Measurements from ENCODE around the gene CNTLN.

CNTLN gene

DNA sequence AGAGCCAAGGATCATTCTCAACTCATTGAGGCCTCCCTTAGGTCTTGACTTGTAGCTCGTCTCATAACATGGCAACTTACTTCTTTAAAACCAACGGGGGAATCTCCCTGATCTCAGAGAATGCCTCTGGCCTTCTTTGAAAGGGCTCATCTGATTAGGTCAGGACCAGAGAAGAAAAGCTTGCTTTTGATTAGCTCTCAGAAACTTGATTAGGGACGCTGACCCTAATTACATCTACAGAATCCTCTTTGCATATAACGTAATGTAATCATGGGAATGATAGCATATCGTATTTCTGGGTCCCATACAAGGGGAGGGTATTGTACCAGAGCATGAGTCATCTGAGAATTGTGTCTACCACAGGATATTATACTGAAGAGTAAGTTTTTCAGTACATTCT, 318.9 kb downstream of the CNTLN start:
- DNase-seq, result no peak
- no peak for TF ChIP-seq GATA1 (IDR thresholded peaks at IDR 0.05; ENCODE audit: low read depth, low read length)
- no peak for TF ChIP-seq POLR2A (IDR thresholded peaks at IDR 0.05; ENCODE audit: low read length)

DNA sequence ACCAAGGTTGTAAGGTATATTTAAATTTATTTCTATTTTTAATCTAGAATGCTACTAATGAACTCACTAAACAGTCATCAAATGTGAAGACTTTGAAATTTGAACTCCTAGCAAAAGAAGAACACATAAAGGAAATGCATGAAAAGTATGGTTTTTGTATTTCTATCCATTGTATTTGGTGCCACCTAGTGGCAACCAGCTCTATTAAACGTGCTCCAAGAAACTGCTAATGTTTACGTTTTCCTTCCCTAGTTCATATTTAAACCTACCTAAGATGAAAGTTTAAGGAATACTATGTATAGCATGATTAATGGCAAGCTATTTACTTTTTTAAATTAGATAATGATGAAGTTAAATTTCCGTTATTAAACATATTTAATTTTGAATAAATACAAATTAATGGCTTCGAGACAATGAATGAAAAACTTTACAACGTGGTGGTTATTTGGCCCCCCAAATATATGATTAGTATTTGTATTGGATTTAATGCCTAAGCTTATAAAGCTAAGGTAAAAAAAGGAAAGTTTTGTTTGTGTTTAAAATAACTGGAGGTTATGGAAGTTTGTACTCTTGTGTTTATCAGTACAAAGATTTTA, 328.1 kb downstream of the CNTLN start:
- TF ChIP-seq POLR2A (IDR thresholded peaks at IDR 0.05; ENCODE audit: low read length), result no peak
- no peak for TF ChIP-seq GATA1 (IDR thresholded peaks at IDR 0.05; ENCODE audit: low read depth, low read length)
- peak; percentile 53 to 79 for DNase-seq

DNA sequence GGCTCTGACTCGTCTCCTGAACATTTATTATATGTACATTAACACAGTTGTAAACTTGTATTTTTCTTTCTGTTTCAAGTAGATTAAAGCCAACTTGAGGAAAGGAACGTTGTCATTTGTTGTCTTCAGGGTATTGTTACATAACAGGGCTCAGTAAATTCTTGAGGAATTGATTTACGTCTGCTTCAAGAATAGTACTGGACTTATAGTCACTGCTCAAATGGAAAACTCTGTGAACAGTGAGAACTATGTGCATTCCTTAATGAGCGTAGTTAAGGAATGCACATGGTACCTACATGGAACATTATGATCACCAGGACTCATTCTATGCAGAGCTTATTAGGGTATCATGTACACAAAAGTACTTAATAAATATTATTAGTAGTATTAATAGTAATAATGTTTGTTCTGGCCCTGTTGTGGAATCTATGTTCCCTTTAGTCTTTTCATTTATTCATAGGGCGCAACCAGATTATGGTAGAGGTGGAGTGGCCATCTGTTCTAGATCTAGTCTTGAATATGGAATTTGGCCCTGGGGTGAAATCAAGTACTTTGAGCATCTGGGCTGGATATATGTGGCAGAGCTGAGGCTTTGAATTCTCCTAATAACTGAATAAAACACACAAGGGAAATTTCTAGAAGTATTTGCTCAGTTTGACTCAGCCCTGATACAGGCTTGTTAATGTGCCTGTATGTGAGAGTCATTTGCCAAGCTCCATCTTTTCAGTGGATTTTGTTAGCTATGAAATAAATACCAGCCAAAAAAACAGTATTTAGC, 335.4 kb downstream of the CNTLN start:
- DNase-seq, result no peak
- TF ChIP-seq POLR2A (IDR thresholded peaks at IDR 0.05; ENCODE audit: low read length), result no peak

DNA sequence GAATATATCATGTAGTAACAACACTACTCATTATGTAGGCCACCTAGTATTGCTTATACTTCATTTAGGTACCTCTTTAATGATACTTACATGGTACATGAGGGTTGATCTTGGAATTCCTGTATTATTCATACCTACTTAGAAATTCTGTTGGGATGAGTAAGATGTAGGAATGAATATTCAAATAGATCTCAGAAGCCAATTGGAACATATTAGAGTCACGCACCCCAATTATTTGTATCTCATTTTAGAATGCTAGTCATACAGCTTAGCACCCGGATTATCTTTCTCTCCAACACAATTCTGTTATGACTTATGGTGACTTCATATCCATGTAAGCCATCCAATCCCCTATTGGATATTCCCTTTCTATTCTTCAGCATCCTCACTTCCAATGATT, 337.3 kb downstream of the CNTLN start:
- no peak for DNase-seq
- TF ChIP-seq POLR2A (IDR thresholded peaks at IDR 0.05; ENCODE audit: low read length) (no peak), GATA1 (IDR thresholded peaks at IDR 0.05; ENCODE audit: low read depth, low read length) (no peak)

DNA sequence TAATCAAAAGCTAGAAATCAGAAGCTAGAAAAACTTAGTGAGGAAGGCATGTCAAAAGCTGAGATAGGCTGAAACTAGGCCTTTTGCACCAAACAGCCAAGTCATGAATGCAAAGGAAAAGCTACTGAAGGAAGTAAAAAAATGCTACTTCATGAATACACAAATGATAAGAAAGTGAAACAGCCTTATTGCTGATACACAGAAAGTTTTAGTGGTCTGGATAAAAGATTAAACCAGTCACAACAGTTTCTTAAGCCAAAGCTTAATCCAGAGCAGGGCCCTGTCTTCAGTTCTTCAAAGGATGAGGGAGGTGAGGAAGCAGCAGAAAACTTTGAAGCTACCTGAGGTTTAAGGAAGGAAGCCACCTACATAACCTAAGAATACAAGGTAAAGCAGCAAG, 341.6 kb downstream of the CNTLN start:
- no peak for DNase-seq
- TF ChIP-seq GATA1 (IDR thresholded peaks at IDR 0.05; ENCODE audit: low read depth, low read length), result no peak
- TF ChIP-seq POLR2A (IDR thresholded peaks at IDR 0.05; ENCODE audit: low read length), result no peak

DNA sequence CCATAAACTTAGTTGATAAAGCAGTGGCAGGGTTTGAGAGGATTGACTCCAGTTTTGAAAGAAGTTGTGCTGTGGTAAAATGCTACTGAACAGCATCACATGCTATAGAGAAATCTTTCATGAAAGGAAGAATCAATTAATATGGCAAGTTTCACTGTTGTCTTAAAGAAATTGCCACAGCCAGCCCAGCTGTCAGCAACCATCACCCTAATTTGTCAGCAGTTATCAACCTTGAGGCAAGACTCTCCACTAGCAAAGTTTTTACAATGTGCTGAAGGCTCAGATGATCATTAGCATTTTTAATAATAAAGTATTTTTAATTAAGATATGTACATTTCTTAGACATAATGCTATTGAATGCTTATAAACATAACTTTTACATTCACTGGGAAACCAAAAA, 343.0 kb downstream of the CNTLN start:
- TF ChIP-seq GATA1 (IDR thresholded peaks at IDR 0.05; ENCODE audit: low read depth, low read length), result no peak
- TF ChIP-seq POLR2A (IDR thresholded peaks at IDR 0.05; ENCODE audit: low read length), result no peak
- DNase-seq, result no peak

DNA sequence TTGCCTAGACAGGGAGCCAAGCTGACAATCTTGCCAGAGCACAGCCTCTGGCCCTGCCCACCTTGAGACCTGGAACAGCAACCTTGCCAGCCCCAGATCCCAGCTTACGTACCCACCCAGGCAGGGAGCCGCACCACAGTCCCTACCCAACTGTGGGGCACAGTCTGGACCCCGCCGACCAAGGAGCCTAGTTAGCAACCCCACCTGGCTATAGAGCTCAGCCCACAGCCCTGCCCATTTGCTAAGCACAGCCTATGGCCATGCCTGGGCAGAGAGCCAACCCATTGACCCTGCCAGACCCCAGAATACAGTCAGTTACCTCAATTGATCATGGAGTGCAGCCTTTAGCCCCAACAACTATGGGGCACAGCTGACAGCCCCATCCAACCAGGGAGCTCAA, 346.1 kb downstream of the CNTLN start:
- no peak for TF ChIP-seq POLR2A (IDR thresholded peaks at IDR 0.05; ENCODE audit: low read length)
- TF ChIP-seq GATA1 (IDR thresholded peaks at IDR 0.05; ENCODE audit: low read depth, low read length), result no peak
- no peak for DNase-seq

DNA sequence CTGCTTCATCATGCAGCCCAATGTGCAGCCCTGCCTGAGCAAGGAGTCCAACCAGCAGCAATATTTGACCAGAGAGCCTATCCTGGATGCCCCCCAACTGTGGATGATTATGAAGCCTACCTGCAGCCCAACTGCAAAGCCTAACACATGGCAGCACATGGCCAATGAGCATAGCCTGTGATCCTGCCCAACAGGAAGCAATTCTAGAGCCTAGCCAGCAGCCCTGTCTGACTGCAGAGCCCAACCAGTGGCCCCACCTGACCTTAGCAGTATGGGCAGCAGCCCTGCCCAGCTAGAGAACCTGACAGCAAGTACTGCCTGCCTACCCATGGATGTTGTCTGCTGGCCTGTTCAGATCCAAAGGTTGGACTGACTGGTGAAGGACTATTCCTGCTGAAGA, 346.7 kb downstream of the CNTLN start:
- peak in 1 of 2 experiments; percentile 9 for DNase-seq
- TF ChIP-seq GATA1 (IDR thresholded peaks at IDR 0.05; ENCODE audit: low read depth, low read length) (no peak), POLR2A (IDR thresholded peaks at IDR 0.05; ENCODE audit: low read length) (no peak)

DNA sequence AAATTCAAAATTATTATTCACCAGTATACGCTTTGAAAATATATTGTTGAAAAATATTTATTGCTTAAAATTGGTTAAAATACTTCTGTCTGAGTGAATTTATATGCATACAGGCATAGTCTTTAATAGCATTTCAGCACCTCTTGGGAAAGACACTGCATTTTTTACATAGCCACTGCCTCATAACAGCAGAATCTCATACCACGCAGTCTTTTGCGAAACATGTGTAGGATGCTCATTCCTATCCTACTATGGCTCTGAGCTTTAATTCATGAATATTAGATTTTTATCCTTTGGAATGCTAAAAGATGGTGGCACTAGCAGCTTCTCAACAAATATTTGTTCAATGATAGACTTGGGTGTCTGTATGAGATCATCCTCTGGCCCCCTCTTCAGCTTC, 350.1 kb downstream of the CNTLN start:
- DNase-seq, result no peak
- TF ChIP-seq POLR2A (IDR thresholded peaks at IDR 0.05; ENCODE audit: low read length), result no peak
- no peak for TF ChIP-seq GATA1 (IDR thresholded peaks at IDR 0.05; ENCODE audit: low read depth, low read length)

DNA sequence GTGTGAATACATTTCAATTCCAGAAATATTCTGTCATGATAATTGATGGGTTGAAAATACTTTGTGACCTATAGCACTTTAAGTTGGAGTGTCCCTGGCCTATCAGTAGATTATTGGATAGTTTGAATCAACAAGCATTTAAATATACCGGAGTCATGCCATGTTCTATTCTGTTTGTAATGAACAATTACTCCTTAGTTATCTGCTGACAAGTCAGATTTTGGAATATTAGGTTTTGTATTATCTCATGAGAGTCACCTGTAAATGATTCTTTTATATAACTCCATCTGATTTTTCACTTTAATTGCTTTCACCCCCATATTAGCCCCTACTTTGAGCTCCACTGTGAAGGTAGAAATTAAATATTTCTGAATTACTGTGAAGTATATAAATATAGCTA, 351.6 kb downstream of the CNTLN start:
- DNase-seq, result no peak
- TF ChIP-seq GATA1 (IDR thresholded peaks at IDR 0.05; ENCODE audit: low read depth, low read length) (no peak), POLR2A (IDR thresholded peaks at IDR 0.05; ENCODE audit: low read length) (no peak)

DNA sequence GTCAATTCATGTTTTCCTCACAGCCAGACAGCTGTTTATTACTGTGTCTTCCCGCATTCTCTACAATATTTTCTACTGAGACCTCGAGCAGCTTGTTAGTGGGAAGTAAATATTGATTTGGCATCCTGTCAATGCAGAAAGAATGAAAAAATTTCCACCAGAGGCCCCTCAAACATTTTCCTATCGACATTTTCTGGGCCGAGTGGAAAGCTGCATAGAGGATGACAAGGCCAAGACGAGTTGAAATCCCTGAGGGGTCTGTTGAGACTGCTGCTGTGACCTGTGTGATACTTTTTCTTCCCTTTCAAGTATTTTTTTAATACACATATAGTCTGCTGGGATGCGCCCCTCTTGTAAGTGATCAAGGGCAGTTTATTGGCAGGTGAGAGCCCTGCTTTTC, 352.6 kb downstream of the CNTLN start:
- no peak for TF ChIP-seq GATA1 (IDR thresholded peaks at IDR 0.05; ENCODE audit: low read depth, low read length)
- TF ChIP-seq POLR2A (IDR thresholded peaks at IDR 0.05; ENCODE audit: low read length), result no peak
- no peak for DNase-seq

DNA sequence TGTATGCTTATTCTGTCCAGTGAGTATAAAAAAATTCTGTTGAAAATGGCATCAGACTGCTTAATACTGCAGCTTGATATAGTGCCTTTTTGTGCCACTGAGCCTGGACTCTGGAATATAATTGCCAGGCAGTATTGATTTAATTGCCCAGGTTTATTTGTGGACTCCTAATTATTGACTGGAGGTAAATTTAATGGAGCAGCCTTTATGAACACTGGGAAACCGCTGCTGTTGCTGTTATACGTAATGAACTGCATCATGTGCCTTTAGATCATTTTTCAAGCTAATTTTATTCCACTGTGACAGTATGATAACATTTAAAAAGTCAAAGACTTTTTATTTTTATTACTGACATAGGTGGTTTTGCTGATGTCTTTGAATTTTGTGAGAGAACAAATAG, 353.8 kb downstream of the CNTLN start:
- no peak for TF ChIP-seq GATA1 (IDR thresholded peaks at IDR 0.05; ENCODE audit: low read depth, low read length)
- TF ChIP-seq POLR2A (IDR thresholded peaks at IDR 0.05; ENCODE audit: low read length), result no peak

DNA sequence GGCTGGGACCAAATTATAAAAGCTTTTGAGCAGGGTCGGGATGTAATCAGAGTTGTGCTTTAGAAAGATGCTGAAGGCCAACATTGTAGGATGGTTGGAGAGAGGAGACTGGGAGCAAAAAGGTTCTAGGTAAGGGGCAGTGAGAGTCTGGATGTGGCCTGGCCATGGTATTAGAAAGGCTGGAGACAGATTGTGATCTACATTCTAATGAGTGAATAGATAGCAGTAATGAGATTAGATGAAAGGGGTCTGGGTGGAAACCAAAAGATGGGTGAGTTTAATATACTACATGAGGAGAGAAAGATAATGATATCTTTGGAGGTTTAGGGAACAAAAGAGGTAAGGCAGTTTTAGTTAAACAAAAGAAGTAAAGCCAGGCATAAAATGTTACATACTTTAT, 355.3 kb downstream of the CNTLN start:
- no peak for DNase-seq
- TF ChIP-seq POLR2A (IDR thresholded peaks at IDR 0.05; ENCODE audit: low read length) (no peak), GATA1 (IDR thresholded peaks at IDR 0.05; ENCODE audit: low read depth, low read length) (no peak)

More for the DNA sequence above, 353.8 kb downstream of the CNTLN start:
- no peak for DNase-seq

DNA sequence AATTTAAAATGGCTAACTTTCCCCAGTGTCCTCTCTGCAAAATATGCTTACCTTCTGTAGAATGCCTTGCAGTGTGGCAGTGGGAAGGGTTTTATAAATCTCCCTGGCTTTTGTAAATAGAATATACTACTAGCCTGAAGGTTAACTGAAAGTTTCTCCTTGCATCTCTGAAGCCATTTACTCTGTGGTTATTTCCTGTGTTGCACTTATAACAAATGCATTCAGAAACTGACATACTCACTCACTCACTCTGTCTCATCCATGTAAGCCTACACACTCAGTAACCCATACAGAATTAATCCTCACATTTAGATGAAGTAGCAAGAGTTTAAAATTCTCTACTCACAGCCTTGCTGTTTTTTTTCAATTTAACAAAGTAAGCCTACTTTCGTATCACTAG, 356.9 kb downstream of the CNTLN start:
- DNase-seq, result no peak
- TF ChIP-seq POLR2A (IDR thresholded peaks at IDR 0.05; ENCODE audit: low read length) (no peak), GATA1 (IDR thresholded peaks at IDR 0.05; ENCODE audit: low read depth, low read length) (no peak)

DNA sequence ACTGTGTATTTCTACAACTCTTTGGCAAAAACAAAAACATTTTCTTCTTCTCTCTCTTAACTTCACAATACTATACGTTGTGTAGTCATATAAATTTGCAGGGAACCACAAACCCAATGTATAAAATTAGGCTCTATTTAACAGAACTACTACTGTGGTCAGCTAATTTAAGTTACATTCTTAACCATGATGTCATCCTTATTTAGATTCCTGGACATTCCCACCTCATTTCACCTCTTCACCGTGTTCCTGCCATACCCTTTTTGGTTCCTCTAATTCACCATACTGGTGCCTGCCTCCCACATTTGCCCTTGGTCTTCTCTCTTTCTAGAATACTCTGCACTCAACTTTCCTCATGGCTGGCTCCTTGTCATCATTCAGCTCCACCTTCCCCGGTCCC, 368.4 kb downstream of the CNTLN start:
- no peak for DNase-seq
- TF ChIP-seq GATA1 (IDR thresholded peaks at IDR 0.05; ENCODE audit: low read depth, low read length) (no peak), POLR2A (IDR thresholded peaks at IDR 0.05; ENCODE audit: low read length) (no peak)
